Thyroid gland (tissue), 4 donors: ENCODE measurements around the gene HIVEP3. TPM values are rescaled to one million over a fixed set of nuclear protein-coding genes. Genes with fewer than 3 reads are reported as not detected.
A peak's percentile ranks its signal among the peaks of the same experiment; 100 is the strongest.

ENCODE experiments used
- DNase-seq, 2 donors: peaks; one replicate each; pipeline ENCODE4 v3.0.0-alpha.2; 2019
- H3K27ac ChIP-seq, 3 donors: fragments of 200-600 bp; sonication (generic); 1 replicate in 2 of 3; 2 replicates in 1 of 3; pipeline ENCODE4 v1.5.1; 2016 to 2019; ENCODE audit warnings: mild to moderate bottlenecking in 1 of 3, moderate library complexity in 1 of 3
- H3K27me3 ChIP-seq: fragments of 200-600 bp; sonication (generic); one replicate; pipeline ENCODE4 v1.5.1; 2019
- H3K36me3 ChIP-seq, 2 donors: fragments of 200-600 bp; sonication (generic); one replicate each; pipeline ENCODE4 v1.5.1; 2016 to 2019
- H3K4me1 ChIP-seq, 2 donors: fragments of 200-600 bp; sonication (generic); one replicate each; pipeline ENCODE4 v1.5.1; 2017 to 2019
- H3K4me3 ChIP-seq, 3 donors: fragments of 200-600 bp; sonication (generic); replicated peaks in 1 of 3; 1 replicate in 2 of 3; 2 replicates in 1 of 3; pipeline ENCODE4 v1.5.1; 2016; ENCODE audit warnings: mild to moderate bottlenecking in 1 of 3
- H3K9me3 ChIP-seq: fragments of 200-600 bp; sonication (generic); one replicate; pipeline ENCODE4 v1.5.1; 2017
- CTCF ChIP-seq, 6 experiments: fragments of 200-600 bp in 3 of 6; fragments of 450-650 bp in 3 of 6; sonication (generic) in 3 of 6; IDR thresholded peaks; one replicate each; pipeline ENCODE4 v1.5.1; 2016 to 2019; ENCODE audit warnings: antibody characterized with exemption in 6 of 6, mild to moderate bottlenecking in 2 of 6, inconsistent platforms in 1 of 6, moderate library complexity in 1 of 6
- POLR2A ChIP-seq, 2 donors: fragments of 450-650 bp; IDR thresholded peaks; one replicate each; pipeline ENCODE4 v1.6.1; 2017; ENCODE audit warnings: antibody characterized with exemption in 2 of 2, mild to moderate bottlenecking in 2 of 2, moderate library complexity in 1 of 2
- WGBS, 2 donors: methylation state at CpG; one replicate each; pipeline ENCODE4 v1.1.5; 2017; 5-methylcytosine and 5-hydroxymethylcytosine counted together
- intact Hi-C: fragments of 100-400 bp; cut with DNase I; formaldehyde crosslinking; loops from one replicate; pipeline ENCODE4 v1.15.1; 2023
- total RNA-seq, 4 donors: library from RNA; depleted of rRNA; stranded (reverse); fragments of >200 nt; gene quantifications; one replicate each; pipeline ENCODE4 v1.2.3, GENCODE V29; 2016

HIVEP3 gene
- total RNA-seq, 4 donors from 2014 or later, result 9.7 to 13.5 (median 12.5) TPM

GRCh38 chr1:41730806-41731205 lies 187.9 kb downstream of the HIVEP3 start:
- peaks cover 7 to 18% of the 10 kb centered on the region in 2 donors for H3K4me1 ChIP-seq
- intact Hi-C loops, result no loop called here
- DNase-seq, result no peak
- no peaks in the 10 kb centered on the region for H3K27me3 ChIP-seq
- no peaks in the 10 kb centered on the region for H3K9me3 ChIP-seq
- 96 to 97% methylated on average over 4 of the region's 4 CpGs for WGBS, 2 donors
- H3K4me3 ChIP-seq, result no peak overlapping the region
- H3K36me3 ChIP-seq, result no peaks in the 10 kb centered on the region
- TF ChIP-seq POLR2A (IDR thresholded peaks at IDR 0.05) (no peak), CTCF (IDR thresholded peaks at IDR 0.05) (no peak)
- no peak overlapping the region for H3K27ac ChIP-seq

- Histone ChIP-seq H3K4me3 (no peak overlapping the region), H3K27me3 (no peaks in the 10 kb centered on the region), H3K4me1 (peaks cover 0 to 15% of the 10 kb centered on the region in 2 donors), H3K9me3 (no peaks in the 10 kb centered on the region), H3K27ac (no peak overlapping the region), H3K36me3 (no peaks in the 10 kb centered on the region)
- intact Hi-C loops, result no loop called here
- DNase-seq, result no peak
- WGBS, 2 donors, result 85 to 94% methylated on average over 7 to 8 of the region's 12 CpGs
- no peak for TF ChIP-seq POLR2A (IDR thresholded peaks at IDR 0.05)
- no peak for TF ChIP-seq CTCF (IDR thresholded peaks at IDR 0.05)
Observed at GRCh38 chr1:41728403-41729202, 190.1 kb downstream of the HIVEP3 start.

GRCh38 chr1:41727749-41728115 lies 191.0 kb downstream of the HIVEP3 start:
- H3K27ac ChIP-seq, result no peak overlapping the region
- no peaks in the 10 kb centered on the region for H3K27me3 ChIP-seq
- intact Hi-C loops, result no loop called here
- H3K4me1 ChIP-seq, result peaks cover 0 to 15% of the 10 kb centered on the region in 2 donors
- DNase-seq, result no peak
- no peaks in the 10 kb centered on the region for H3K36me3 ChIP-seq
- no peaks in the 10 kb centered on the region for H3K9me3 ChIP-seq
- TF ChIP-seq POLR2A (IDR thresholded peaks at IDR 0.05) (no peak), CTCF (IDR thresholded peaks at IDR 0.05) (no peak)
- 88 to 96% methylated on average over 3 to 4 of the region's 4 CpGs for WGBS, 2 donors
- H3K4me3 ChIP-seq, result no peak overlapping the region

GRCh38 chr1:41726899-41727748 lies 191.6 kb downstream of the HIVEP3 start:
- H3K27me3 ChIP-seq, result no peaks in the 10 kb centered on the region
- no peak overlapping the region for H3K27ac ChIP-seq
- no peak overlapping the region for H3K4me3 ChIP-seq
- intact Hi-C loops, result no loop called here
- peak; percentile 16 to 25 for DNase-seq
- TF ChIP-seq CTCF (IDR thresholded peaks at IDR 0.05) (no peak), POLR2A (IDR thresholded peaks at IDR 0.05) (no peak)
- WGBS, 2 donors, result 68 to 74% methylated on average over 21 to 24 of the region's 24 CpGs
- H3K36me3 ChIP-seq, result no peaks in the 10 kb centered on the region
- H3K4me1 ChIP-seq, result peaks cover 0 to 15% of the 10 kb centered on the region in 2 donors
- H3K9me3 ChIP-seq, result no peaks in the 10 kb centered on the region

- Histone ChIP-seq H3K27me3 (no peaks in the 10 kb centered on the region), H3K36me3 (no peaks in the 10 kb centered on the region), H3K27ac (no peak overlapping the region), H3K4me3 (no peak overlapping the region), H3K4me1 (peaks cover 0 to 15% of the 10 kb centered on the region in 2 donors), H3K9me3 (no peaks in the 10 kb centered on the region)
- TF ChIP-seq CTCF (IDR thresholded peaks at IDR 0.05) (no peak), POLR2A (IDR thresholded peaks at IDR 0.05) (no peak)
- intact Hi-C loops, result no loop called here
- 88 to 95% methylated on average over 4 of the region's 4 CpGs for WGBS, 2 donors
- DNase-seq, result no peak
Observed at GRCh38 chr1:41726292-41726691, 192.4 kb downstream of the HIVEP3 start.
